Measurements from ENCODE around the gene KIF21A. TPM values are rescaled to one million over a fixed set of nuclear protein-coding genes. Genes with fewer than 3 reads are reported as not detected.

KIF21A gene
- total RNA-seq, 1 donor = 4.3 TPM

GRCh38 chr12:39392154-39392925 is 50.6 kb downstream of the KIF21A start:
- Histone ChIP-seq H3K27ac (ENCODE audit: low read depth, low read length) (no peak overlapping the region), H3K4me1 (ENCODE audit: insufficient read depth, low read length) (no peaks in the 10 kb centered on the region), H3K9me3 (ENCODE audit: low read depth, low read length) (no peaks in the 10 kb centered on the region), H3K79me2 (ENCODE audit: insufficient read depth, low read length) (no peaks in the 10 kb centered on the region), H3K27me3 (ENCODE audit: insufficient read depth, low read length) (no peaks in the 10 kb centered on the region), H3K36me3 (ENCODE audit: insufficient read depth, low read length) (no peaks in the 10 kb centered on the region), H4K20me1 (ENCODE audit: insufficient read depth, low read length) (no peaks in the 10 kb centered on the region), H3K4me2 (ENCODE audit: insufficient read depth, low read length) (no peak overlapping the region), H3K4me3 (ENCODE audit: insufficient read depth, low read length) (no peak overlapping the region), H2AFZ (ENCODE audit: low read length) (no peak overlapping the region)
- TF ChIP-seq CTCF (IDR thresholded peaks at IDR 0.05; ENCODE audit: extremely low read depth, low read depth, low read length) = no peak
- DNase-seq (ENCODE audit: insufficient read length, low spot score, missing footprints) = no peak

GRCh38 chr12:39390752-39391151 is 52.2 kb downstream of the KIF21A start:
- Histone ChIP-seq H4K20me1 (ENCODE audit: insufficient read depth, low read length) (no peaks in the 10 kb centered on the region), H3K36me3 (ENCODE audit: insufficient read depth, low read length) (no peaks in the 10 kb centered on the region), H3K4me3 (ENCODE audit: insufficient read depth, low read length) (no peak overlapping the region), H3K27ac (ENCODE audit: low read depth, low read length) (no peak overlapping the region), H3K27me3 (ENCODE audit: insufficient read depth, low read length) (no peaks in the 10 kb centered on the region), H3K79me2 (ENCODE audit: insufficient read depth, low read length) (no peaks in the 10 kb centered on the region), H2AFZ (ENCODE audit: low read length) (no peak overlapping the region), H3K4me2 (ENCODE audit: insufficient read depth, low read length) (no peak overlapping the region), H3K9me3 (ENCODE audit: low read depth, low read length) (no peaks in the 10 kb centered on the region), H3K4me1 (ENCODE audit: insufficient read depth, low read length) (no peaks in the 10 kb centered on the region)
- no peak for DNase-seq (ENCODE audit: insufficient read length, low spot score, missing footprints)
- TF ChIP-seq CTCF (IDR thresholded peaks at IDR 0.05; ENCODE audit: extremely low read depth, low read depth, low read length) = no peak

GRCh38 chr12:39389399-39390150 is 53.3 kb downstream of the KIF21A start:
- Histone ChIP-seq H3K4me1 (ENCODE audit: insufficient read depth, low read length) (no peaks in the 10 kb centered on the region), H3K36me3 (ENCODE audit: insufficient read depth, low read length) (no peaks in the 10 kb centered on the region), H2AFZ (ENCODE audit: low read length) (no peak overlapping the region), H3K9me3 (ENCODE audit: low read depth, low read length) (no peaks in the 10 kb centered on the region), H4K20me1 (ENCODE audit: insufficient read depth, low read length) (no peaks in the 10 kb centered on the region), H3K27ac (ENCODE audit: low read depth, low read length) (no peak overlapping the region), H3K4me2 (ENCODE audit: insufficient read depth, low read length) (no peak overlapping the region), H3K4me3 (ENCODE audit: insufficient read depth, low read length) (no peak overlapping the region), H3K27me3 (ENCODE audit: insufficient read depth, low read length) (no peaks in the 10 kb centered on the region), H3K79me2 (ENCODE audit: insufficient read depth, low read length) (no peaks in the 10 kb centered on the region)
- TF ChIP-seq CTCF (IDR thresholded peaks at IDR 0.05; ENCODE audit: extremely low read depth, low read depth, low read length) = no peak
- no peak for DNase-seq (ENCODE audit: insufficient read length, low spot score, missing footprints)

GRCh38 chr12:39386335-39386734 is 56.6 kb downstream of the KIF21A start:
- no peak for TF ChIP-seq CTCF (IDR thresholded peaks at IDR 0.05; ENCODE audit: extremely low read depth, low read depth, low read length)
- H3K4me3 ChIP-seq (ENCODE audit: insufficient read depth, low read length) = no peak overlapping the region
- no peak overlapping the region for H2AFZ ChIP-seq (ENCODE audit: low read length)
- no peaks in the 10 kb centered on the region for H3K79me2 ChIP-seq (ENCODE audit: insufficient read depth, low read length)
- no peaks in the 10 kb centered on the region for H3K36me3 ChIP-seq (ENCODE audit: insufficient read depth, low read length)
- no peak for DNase-seq (ENCODE audit: insufficient read length, low spot score, missing footprints)
- no peak overlapping the region for H3K4me2 ChIP-seq (ENCODE audit: insufficient read depth, low read length)
- H3K27me3 ChIP-seq (ENCODE audit: insufficient read depth, low read length) = no peaks in the 10 kb centered on the region
- no peak overlapping the region for H3K27ac ChIP-seq (ENCODE audit: low read depth, low read length)
- no peaks in the 10 kb centered on the region for H4K20me1 ChIP-seq (ENCODE audit: insufficient read depth, low read length)
- H3K9me3 ChIP-seq (ENCODE audit: low read depth, low read length) = no peaks in the 10 kb centered on the region
- H3K4me1 ChIP-seq (ENCODE audit: insufficient read depth, low read length) = no peaks in the 10 kb centered on the region

Measured in osteoblast (primary cell).